AG04450 (cell line): ENCODE data around the gene ANO1. TPM values are rescaled to one million over a fixed set of nuclear protein-coding genes. Genes with fewer than 3 reads are reported as not detected.

Experiments
- CTCF ChIA-PET: fragments of 300-600, 350-600 bp; formaldehyde crosslinking; extraction: SDS; loops from one replicate; lab custom pipeline; 2022; ENCODE audit warnings: antibody characterized with exemption, inconsistent platforms; lab: Charles Lee
- POLR2A ChIA-PET: fragments of 350-600 bp; formaldehyde crosslinking; extraction: SDS; loops from one replicate; lab custom pipeline; 2021; ENCODE audit warnings: antibody characterized with exemption, inconsistent platforms; lab: Yijun Ruan, JAX
- DNase-seq: peaks from one replicate; pipeline ENCODE4 v3.0.0-alpha.2; 2011; ENCODE audit warnings: low read depth, low spot score
- H3K27ac ChIP-seq: one replicate; pipeline ENCODE4 v1.5.1; 2012; ENCODE audit warnings: low read depth, low read length, control low read depth
- H3K27me3 ChIP-seq: one replicate; pipeline ENCODE4 v1.6.0; 2012; ENCODE audit warnings: low read length; ENCODE audit not compliant: control insufficient read depth, insufficient read depth
- H3K4me3 ChIP-seq: 2 replicates; pipeline ENCODE4 v1.5.1; 2011; ENCODE audit warnings: mild to moderate bottlenecking, low read depth, low read length, control low read depth
- H3K9me3 ChIP-seq: 2 replicates; pipeline ENCODE4 v1.5.1; 2012; ENCODE audit warnings: low read length; ENCODE audit not compliant: control insufficient read depth, insufficient read depth
- CTCF ChIP-seq: IDR thresholded peaks from 2 replicates; pipeline ENCODE4 v1.5.1; 2011; ENCODE audit warnings: low read depth, low read length, control low read depth, inconsistent platforms
- polyA plus RNA-seq: library from polyadenylated mRNA; depleted of rRNA; stranded (reverse); fragments of >200 nt; gene quantifications from 2 replicates; pipeline ENCODE4 v1.2.3, GENCODE V29; 2011

The ANO1 gene
- polyA plus RNA-seq, 1 experiment = 10.3 TPM

- Histone ChIP-seq H3K4me3 (no peak overlapping the region), H3K9me3 (no peaks in the 10 kb centered on the region), H3K27ac (no peak overlapping the region), H3K27me3 (no peaks in the 10 kb centered on the region)
- ChIA-PET CTCF (interaction anchor here (1.1 kb wide), 1 partner anchor 210 kb away, joined by 4 read pairs; no protein-coding TSS in a partner anchor), POLR2A (no interaction called here)
- no peak for TF ChIP-seq CTCF
- DNase-seq = no peak
Measured at GRCh38 chr11:70129051-70129592, 51.0 kb downstream of the ANO1 start.

DNA sequence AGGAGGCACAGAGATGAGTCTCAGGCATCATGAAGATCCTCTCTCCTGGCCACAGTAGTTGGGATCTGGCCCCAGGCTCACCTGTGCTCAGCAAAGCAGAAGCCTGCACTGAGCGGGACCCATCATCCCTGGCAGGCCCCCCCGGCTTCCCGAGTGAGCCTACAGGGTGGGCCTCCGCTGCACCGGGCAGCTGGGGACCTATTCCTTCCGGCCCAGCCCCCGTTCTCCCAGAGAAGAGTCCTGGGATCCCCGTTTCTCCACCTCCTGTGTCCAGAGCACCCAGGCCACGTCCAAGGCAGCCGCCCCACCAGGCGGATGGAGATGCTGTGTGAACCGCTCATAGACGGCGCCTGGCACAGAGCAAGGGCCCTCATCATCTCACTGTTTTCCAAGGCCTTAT is 52.5 kb downstream of the ANO1 start:
- Histone ChIP-seq H3K27ac (no peak overlapping the region), H3K4me3 (no peak overlapping the region), H3K9me3 (no peaks in the 10 kb centered on the region), H3K27me3 (no peaks in the 10 kb centered on the region)
- CTCF ChIA-PET = no interaction called here
- TF ChIP-seq CTCF = no peak
- DNase-seq = no peak
- POLR2A ChIA-PET = no interaction called here

DNA sequence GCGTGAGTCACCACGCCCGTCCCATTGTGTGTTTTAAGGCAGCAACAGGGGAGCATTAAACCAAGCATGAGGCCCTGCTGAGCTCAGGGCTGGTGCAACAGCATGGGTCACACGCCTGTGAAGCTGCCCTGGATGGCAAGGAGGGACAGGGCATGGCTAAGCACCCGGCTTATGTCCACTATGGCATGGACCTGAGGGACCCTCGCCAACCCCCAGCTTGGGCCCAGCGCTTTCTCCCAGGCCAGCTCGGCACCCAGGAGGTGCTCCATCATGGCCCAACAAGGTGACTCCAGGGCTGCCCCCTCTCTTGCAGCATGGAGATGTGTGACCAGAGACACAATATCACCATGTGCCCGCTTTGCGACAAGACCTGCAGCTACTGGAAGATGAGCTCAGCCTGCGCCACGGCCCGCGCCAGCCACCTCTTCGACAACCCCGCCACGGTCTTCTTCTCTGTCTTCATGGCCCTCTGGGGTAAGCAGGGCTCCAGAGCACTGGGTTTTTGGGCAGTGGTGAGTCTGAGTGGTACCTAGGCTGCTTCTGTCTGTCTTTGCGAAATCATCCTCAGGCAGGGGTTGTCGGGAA is 53.6 kb downstream of the ANO1 start:
- Histone ChIP-seq H3K9me3 (no peaks in the 10 kb centered on the region), H3K27ac (no peak overlapping the region), H3K4me3 (no peak overlapping the region), H3K27me3 (no peaks in the 10 kb centered on the region)
- ChIA-PET POLR2A (no interaction called here), CTCF (no interaction called here)
- no peak for DNase-seq
- no peak for TF ChIP-seq CTCF

DNA sequence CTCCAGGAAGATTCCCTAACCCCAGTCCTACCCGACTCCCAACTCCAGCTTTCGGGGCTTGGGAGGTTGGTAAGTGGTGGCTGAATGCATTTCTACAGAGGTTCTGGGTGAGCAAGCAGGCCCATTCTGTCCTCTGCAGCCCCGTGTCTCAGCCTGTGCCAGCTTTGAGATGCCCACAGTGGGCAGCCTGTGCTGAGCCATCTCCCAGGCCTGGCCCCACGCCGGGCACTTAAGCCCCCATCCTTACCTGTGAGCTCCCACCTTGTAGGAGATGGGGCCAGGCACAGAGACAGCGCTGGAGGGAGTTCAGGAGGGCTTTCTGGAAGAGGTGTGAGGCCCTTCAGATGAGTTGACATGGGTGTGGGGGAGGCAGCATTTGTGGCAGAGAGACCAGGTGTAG is 54.5 kb downstream of the ANO1 start:
- H3K27me3 ChIP-seq = no peaks in the 10 kb centered on the region
- ChIA-PET CTCF (no interaction called here), POLR2A (no interaction called here)
- H3K4me3 ChIP-seq = no peak overlapping the region
- TF ChIP-seq CTCF = no peak
- no peak for DNase-seq
- no peaks in the 10 kb centered on the region for H3K9me3 ChIP-seq
- no peak overlapping the region for H3K27ac ChIP-seq

DNA sequence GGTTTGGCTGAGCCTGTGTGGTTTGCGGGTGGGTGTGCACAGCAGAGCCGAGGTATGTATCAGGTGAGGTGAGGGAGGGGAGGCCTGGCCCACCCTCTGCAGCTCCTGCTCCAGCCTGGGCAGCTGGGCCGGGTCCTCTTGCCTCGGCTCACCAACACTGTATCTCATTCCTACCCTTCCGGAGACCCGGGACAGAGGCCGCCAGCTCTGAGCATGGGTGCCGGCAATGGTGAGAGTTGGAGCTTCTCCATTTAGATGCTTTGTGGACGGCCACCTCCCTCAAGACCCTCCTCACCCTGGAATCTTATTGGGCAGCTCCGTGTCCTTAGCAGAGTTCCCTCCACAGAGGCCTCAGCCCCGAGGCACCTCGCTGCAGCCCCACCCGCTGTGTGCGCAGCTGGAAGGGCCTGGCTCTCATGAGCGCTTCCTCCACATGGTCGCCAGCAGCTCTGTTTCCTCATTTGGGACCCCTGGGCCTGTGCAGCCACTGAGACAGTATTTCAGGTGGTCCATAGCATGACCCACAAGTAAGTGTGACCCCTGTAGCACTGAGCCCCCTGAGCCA is 55.7 kb downstream of the ANO1 start:
- Histone ChIP-seq H3K27ac (no peak overlapping the region), H3K4me3 (no peak overlapping the region), H3K27me3 (peaks cover under 1% of the 10 kb centered on the region), H3K9me3 (no peaks in the 10 kb centered on the region)
- ChIA-PET CTCF (interaction anchor here (1.9 kb wide), 1 partner anchor 15 kb away, joined by 7 read pairs; no protein-coding TSS in a partner anchor), POLR2A (no interaction called here)
- no peak for TF ChIP-seq CTCF
- no peak for DNase-seq
